HUES6 (cell line): Measurements from ENCODE around the gene NCCRP1.

Experiments used
- H3K27ac ChIP-seq: 2 replicates; pipeline ENCODE4 v1.7.0; 2013; ENCODE audit warnings: low read depth, mild to moderate bottlenecking, low read length, inconsistent platforms
- H3K27me3 ChIP-seq: 2 replicates; pipeline ENCODE4 v1.6.1; 2013; ENCODE audit warnings: low read length; ENCODE audit not compliant: control insufficient read depth, insufficient read depth
- H3K36me3 ChIP-seq: 2 replicates; pipeline ENCODE4 v1.6.1; 2013; ENCODE audit warnings: low read length; ENCODE audit not compliant: control insufficient read depth, insufficient read depth
- H3K4me1 ChIP-seq: 2 replicates; pipeline ENCODE4 v1.6.1; 2013; ENCODE audit warnings: low read length; ENCODE audit not compliant: control insufficient read depth, insufficient read depth
- H3K4me3 ChIP-seq: 2 replicates; pipeline ENCODE4 v1.5.1; 2013; ENCODE audit warnings: low read depth, low read length
- H3K9ac ChIP-seq: one replicate; pipeline ENCODE4 v1.6.1; 2013; ENCODE audit warnings: mild to moderate bottlenecking, low read length
- H3K9me3 ChIP-seq: 2 replicates; pipeline ENCODE4 v1.6.1; 2013; ENCODE audit warnings: low read depth, low read length; ENCODE audit not compliant: control insufficient read depth, insufficient read depth

The NCCRP1 gene

GRCh38 chr19:39156326-39157230 lies 40.2 kb upstream of the NCCRP1 start:
- no peak overlapping the region for H3K9ac ChIP-seq
- H3K4me1 ChIP-seq, result peaks cover 22% of the 10 kb centered on the region
- H3K27ac ChIP-seq, result no peak overlapping the region

GRCh38 chr19:39157275-39157996 lies 39.3 kb upstream of the NCCRP1 start:
- Histone ChIP-seq H3K4me1 (peaks cover 23% of the 10 kb centered on the region), H3K27me3 (no peaks in the 10 kb centered on the region), H3K36me3 (peaks cover 5% of the 10 kb centered on the region; the same call in 1 of the 2 replicates), H3K9me3 (no peaks in the 10 kb centered on the region), H3K4me3 (no peak overlapping the region), H3K9ac (no peak overlapping the region), H3K27ac (no peak overlapping the region)

More at GRCh38 chr19:39156326-39157230, 40.2 kb upstream of the NCCRP1 start:
- Histone ChIP-seq H3K4me3 (no peak overlapping the region), H3K27me3 (no peaks in the 10 kb centered on the region), H3K9me3 (no peaks in the 10 kb centered on the region), H3K36me3 (peaks cover 5% of the 10 kb centered on the region; the same call in 1 of the 2 replicates)

- Histone ChIP-seq H3K4me1 (peaks cover 28% of the 10 kb centered on the region), H3K27ac (no peak overlapping the region), H3K9ac (no peak overlapping the region), H3K36me3 (peaks cover 5% of the 10 kb centered on the region; the same call in 1 of the 2 replicates), H3K4me3 (no peak overlapping the region), H3K9me3 (no peaks in the 10 kb centered on the region), H3K27me3 (no peaks in the 10 kb centered on the region)
These were observed 38.8 kb upstream of the NCCRP1 start for GRCh38 chr19:39157997-39158389.

- Histone ChIP-seq H3K9ac (no peak overlapping the region), H3K4me1 (peaks cover 29% of the 10 kb centered on the region), H3K36me3 (peaks cover 5% of the 10 kb centered on the region; the same call in 1 of the 2 replicates), H3K9me3 (no peaks in the 10 kb centered on the region), H3K4me3 (no peak overlapping the region), H3K27me3 (no peaks in the 10 kb centered on the region), H3K27ac (no peak overlapping the region)
These were observed 38.0 kb upstream of the NCCRP1 start for GRCh38 chr19:39158646-39159260.

GRCh38 chr19:39160523-39160861 lies 36.3 kb upstream of the NCCRP1 start:
- H3K27ac ChIP-seq, result no peak overlapping the region
- H3K9me3 ChIP-seq, result no peaks in the 10 kb centered on the region
- no peak overlapping the region for H3K4me3 ChIP-seq
- no peaks in the 10 kb centered on the region for H3K27me3 ChIP-seq
- H3K4me1 ChIP-seq, result peaks cover 13% of the 10 kb centered on the region
- peaks cover 5% of the 10 kb centered on the region; the same call in 1 of the 2 replicates for H3K36me3 ChIP-seq
- no peak overlapping the region for H3K9ac ChIP-seq

- H3K9me3 ChIP-seq, result no peaks in the 10 kb centered on the region
- no peaks in the 10 kb centered on the region for H3K27me3 ChIP-seq
- H3K4me1 ChIP-seq, result peaks cover 8% of the 10 kb centered on the region; the same call in 1 of the 2 replicates
- peaks cover 5% of the 10 kb centered on the region; the same call in 1 of the 2 replicates for H3K36me3 ChIP-seq
- H3K9ac ChIP-seq, result no peak overlapping the region
- no peak overlapping the region for H3K27ac ChIP-seq
- H3K4me3 ChIP-seq, result no peak overlapping the region
These were observed 35.7 kb upstream of the NCCRP1 start for GRCh38 chr19:39160889-39161672.

GRCh38 chr19:39162441-39163043 lies 34.2 kb upstream of the NCCRP1 start:
- Histone ChIP-seq H3K4me3 (no peak overlapping the region), H3K4me1 (peaks cover 20% of the 10 kb centered on the region), H3K9me3 (no peaks in the 10 kb centered on the region), H3K27me3 (no peaks in the 10 kb centered on the region), H3K27ac (no peak overlapping the region), H3K36me3 (peaks cover 5% of the 10 kb centered on the region; the same call in 1 of the 2 replicates), H3K9ac (no peak overlapping the region)

GRCh38 chr19:39163621-39164020 lies 33.1 kb upstream of the NCCRP1 start:
- Histone ChIP-seq H3K27me3 (no peaks in the 10 kb centered on the region), H3K4me1 (peaks cover 27% of the 10 kb centered on the region), H3K4me3 (no peak overlapping the region), H3K9ac (no peak overlapping the region), H3K27ac (no peak overlapping the region), H3K9me3 (no peaks in the 10 kb centered on the region), H3K36me3 (peaks cover 5% of the 10 kb centered on the region; the same call in 1 of the 2 replicates)

- Histone ChIP-seq H3K36me3 (peaks cover under 1% of the 10 kb centered on the region; the same call in 1 of the 2 replicates), H3K9ac (no peak overlapping the region), H3K27me3 (no peaks in the 10 kb centered on the region), H3K27ac (no peak overlapping the region), H3K4me1 (peaks cover 30% of the 10 kb centered on the region), H3K4me3 (no peak overlapping the region), H3K9me3 (no peaks in the 10 kb centered on the region)
These were observed 32.5 kb upstream of the NCCRP1 start for GRCh38 chr19:39164289-39164688.

GRCh38 chr19:39165857-39166256 lies 30.9 kb upstream of the NCCRP1 start:
- Histone ChIP-seq H3K36me3 (peaks cover 6% of the 10 kb centered on the region), H3K9ac (no peak overlapping the region), H3K27ac (no peak overlapping the region), H3K9me3 (no peaks in the 10 kb centered on the region), H3K27me3 (no peaks in the 10 kb centered on the region), H3K4me1 (peaks cover 31% of the 10 kb centered on the region), H3K4me3 (no peak overlapping the region)
